PC-9 (cell line): Measurements from ENCODE around the gene AKR1A1. TPM values are rescaled to one million over a fixed set of nuclear protein-coding genes. Genes with fewer than 3 reads are reported as not detected.

Experiments used
- BruUV-seq: library from RNA; stranded (reverse); fragments of 400-500 nt; replicated peaks from 2 replicates; lab custom pipeline; 2021; lab: Mats Ljungman, UMichigan
- CTCF ChIA-PET: fragments of 300-600 bp; sonication (Branson Sonifier 250); formaldehyde crosslinking; loops from one replicate; lab custom pipeline; 2022; ENCODE audit warnings: antibody characterized with exemption; lab: Charles Lee
- POLR2A ChIA-PET: fragments of 300-600 bp; sonication (Branson Sonifier 250); formaldehyde crosslinking; loops from one replicate; lab custom pipeline; 2022; ENCODE audit warnings: antibody characterized with exemption; ENCODE audit not compliant: unreplicated experiment; lab: Charles Lee
- DNase-seq, 2 experiments: peaks; one replicate each; pipeline versions ENCODE4 v3.0.0 to v3.0.0-alpha.2; 2015 to 2022; ENCODE audit warnings: mixed read lengths in 1 of 2
- H2AFZ ChIP-seq: fragments of 200-600 bp; sonication (generic); 2 replicates; pipeline ENCODE4 v1.8.1; 2017; ENCODE audit warnings: antibody characterized with exemption
- H3F3A ChIP-seq: fragments of 200-600 bp; sonication (generic); 2 replicates; pipeline ENCODE4 v1.8.1; 2017; ENCODE audit warnings: antibody characterized with exemption, mild to moderate bottlenecking, low read depth; ENCODE audit not compliant: insufficient read depth
- H3K27ac ChIP-seq: fragments of 200-600 bp; sonication (generic); 2 replicates; pipeline ENCODE4 v1.6.1; 2016; ENCODE audit warnings: mixed run types
- H3K27me3 ChIP-seq: fragments of 200-600 bp; sonication (generic); 2 replicates; pipeline ENCODE4 v1.6.1; 2016; ENCODE audit warnings: low read depth, mixed run types; ENCODE audit not compliant: insufficient read depth
- H3K36me3 ChIP-seq: fragments of 200-600 bp; sonication (generic); 2 replicates; pipeline ENCODE4 v1.6.1; 2016; ENCODE audit warnings: low read depth, mixed run types
- H3K4me1 ChIP-seq: fragments of 200-600 bp; sonication (generic); replicated peaks from 2 replicates; pipeline ENCODE4 v1.6.1; 2016; ENCODE audit warnings: mixed run types; ENCODE audit not compliant: insufficient read depth
- H3K4me2 ChIP-seq: fragments of 200-600 bp; sonication (generic); 2 replicates; pipeline ENCODE4 v1.6.1; 2017; ENCODE audit warnings: mixed run types
- H3K4me3 ChIP-seq: fragments of 200-600 bp; sonication (generic); 2 replicates; pipeline ENCODE4 v1.6.1; 2016; ENCODE audit warnings: mixed run types
- H3K79me2 ChIP-seq: fragments of 200-600 bp; sonication (generic); 2 replicates; pipeline ENCODE4 v1.6.1; 2017; ENCODE audit warnings: low read depth, mixed run types
- H3K9me2 ChIP-seq: fragments of 200-600 bp; sonication (generic); 2 replicates; pipeline ENCODE4 v1.8.1; 2017; ENCODE audit warnings: mild to moderate bottlenecking; ENCODE audit not compliant: insufficient read depth
- H3K9me3 ChIP-seq: fragments of 200-600 bp; sonication (generic); 2 replicates; pipeline ENCODE4 v1.8.1; 2016; ENCODE audit warnings: low read depth; ENCODE audit not compliant: insufficient read depth
- H4K20me1 ChIP-seq: fragments of 200-600 bp; sonication (generic); 2 replicates; pipeline ENCODE4 v1.8.1; 2017; ENCODE audit not compliant: insufficient read depth
- CTCF ChIP-seq: fragments of 200-600 bp; sonication (generic); conservative IDR thresholded peaks from 2 replicates; pipeline ENCODE4 v1.6.1; 2017; ENCODE audit warnings: mixed run types, antibody characterized with exemption, mild to moderate bottlenecking, moderate library complexity
- EZH2 ChIP-seq: fragments of 200-600 bp; sonication (generic); IDR thresholded peaks from 2 replicates; pipeline ENCODE4 v1.8.0; 2017; ENCODE audit warnings: antibody characterized with exemption, low read depth
- intact Hi-C: fragments of 100-400 bp; cut with micrococcal nuclease; formaldehyde crosslinking; loops from one replicate; pipeline ENCODE4 v1.10.0; 2022; ENCODE audit not compliant: unreplicated experiment
- total RNA-seq: library from RNA; stranded (reverse); gene quantifications from 2 replicates; pipeline ENCODE4 v1.2.3, GENCODE V29; 2021

The AKR1A1 gene
- total RNA-seq, 1 experiment from 2014 or later = 202 TPM

GRCh38 chr1:45503462-45504360 is 46.9 kb upstream of the AKR1A1 start:
- no peaks in the 10 kb centered on the region for H3K36me3 ChIP-seq
- BruUV-seq = no TSS peak
- H3K27ac ChIP-seq = no peak overlapping the region
- H3F3A ChIP-seq = peaks cover 42% of the 10 kb centered on the region
- ChIA-PET POLR2A (interaction anchor here (0.5 kb wide), 1 partner anchor 72 kb away, joined by 3 read pairs; no protein-coding TSS in a partner anchor), CTCF (no interaction called here)
- no peak overlapping the region for H3K4me2 ChIP-seq
- intact Hi-C loops = loop anchor here (5.0 to 10.0 kb wide), 2 partner anchors 184 to 301 kb away; partner anchors contain the start of genes GPBP1L1, MAST2 and TMEM69
- peaks cover 10% of the 10 kb centered on the region; the same call in 1 of the 2 replicates for H3K79me2 ChIP-seq
- H2AFZ ChIP-seq = no peak overlapping the region
- H3K4me1 ChIP-seq = peaks cover 15% of the 10 kb centered on the region
- no peak for DNase-seq
- TF ChIP-seq EZH2 (no peak), CTCF (no peak)
- H3K4me3 ChIP-seq = no peak overlapping the region
- no peaks in the 10 kb centered on the region for H3K9me3 ChIP-seq
- no peaks in the 10 kb centered on the region for H3K9me2 ChIP-seq
- no peaks in the 10 kb centered on the region for H3K27me3 ChIP-seq
- H4K20me1 ChIP-seq = peaks cover 16% of the 10 kb centered on the region; the same call in 1 of the 2 replicates

- H2AFZ ChIP-seq = no peak overlapping the region
- H3K9me2 ChIP-seq = no peaks in the 10 kb centered on the region
- H3K4me2 ChIP-seq = no peak overlapping the region
- peaks cover 20% of the 10 kb centered on the region for H3K36me3 ChIP-seq
- peak in 1 of 2 experiments; percentile 31 for DNase-seq
- no peaks in the 10 kb centered on the region for H3K9me3 ChIP-seq
- H3K79me2 ChIP-seq = peaks cover 4% of the 10 kb centered on the region; the same call in 1 of the 2 replicates
- intact Hi-C loops = loop anchor here (10.0 kb wide), 1 partner anchor 298 kb away; the partner anchor contains the start of gene MAST2
- H3K4me1 ChIP-seq = no peaks in the 10 kb centered on the region
- no peak for TF ChIP-seq EZH2
- no peak for TF ChIP-seq CTCF
- H3K27ac ChIP-seq = peak overlapping the region; percentile 31; the same call in 1 of the 2 replicates
- CTCF ChIA-PET = no interaction called here
- BruUV-seq = no TSS peak
- H3K27me3 ChIP-seq = no peaks in the 10 kb centered on the region
- peaks cover 69% of the 10 kb centered on the region for H3F3A ChIP-seq
- peaks cover 38% of the 10 kb centered on the region for H4K20me1 ChIP-seq
- POLR2A ChIA-PET = interaction anchor here (0.6 kb wide), 1 partner anchor 154 kb away, joined by 7 read pairs; no protein-coding TSS in a partner anchor
- H3K4me3 ChIP-seq = no peak overlapping the region
Measured at GRCh38 chr1:45507195-45507594, 43.4 kb upstream of the AKR1A1 start.

- CTCF ChIA-PET = no interaction called here
- TF ChIP-seq EZH2 (no peak), CTCF (no peak)
- no peaks in the 10 kb centered on the region for H3K9me2 ChIP-seq
- no peaks in the 10 kb centered on the region for H3K4me1 ChIP-seq
- intact Hi-C loops = loop anchor here (10.0 kb wide), 1 partner anchor 297 kb away; the partner anchor contains the start of gene MAST2
- no peak overlapping the region for H3K4me2 ChIP-seq
- H3K9me3 ChIP-seq = no peaks in the 10 kb centered on the region
- POLR2A ChIA-PET = interaction anchor here (0.6 kb wide), 1 partner anchor 385 kb away, joined by 5 read pairs; no protein-coding TSS in a partner anchor
- TSS peak; percentile 1 for BruUV-seq
- no peak for DNase-seq
- peak overlapping the region; percentile 31; the same call in 1 of the 2 replicates for H3K27ac ChIP-seq
- H4K20me1 ChIP-seq = peaks cover 45% of the 10 kb centered on the region
- H3F3A ChIP-seq = peaks cover 76% of the 10 kb centered on the region
- peaks cover 20% of the 10 kb centered on the region for H3K36me3 ChIP-seq
- no peak overlapping the region for H2AFZ ChIP-seq
- no peak overlapping the region for H3K4me3 ChIP-seq
- H3K79me2 ChIP-seq = peaks cover 7% of the 10 kb centered on the region; the same call in 1 of the 2 replicates
- no peaks in the 10 kb centered on the region for H3K27me3 ChIP-seq
Measured at GRCh38 chr1:45507893-45508292, 42.7 kb upstream of the AKR1A1 start.
